Body of pancreas (tissue), 4 donors: Measurements from ENCODE around the gene LRRC3. TPM values are rescaled to one million over a fixed set of nuclear protein-coding genes. Genes with fewer than 3 reads are reported as not detected.

Experiments
- ATAC-seq: fragments of 150-250 bp; one replicate; pipeline ENCODE4 v1.9.1; 2016
- DNase-seq, 4 donors: peaks; one replicate each; pipeline ENCODE4 v3.0.0-alpha.2; 2019
- H3K27ac ChIP-seq, 4 donors: fragments of 200-600 bp; sonication (generic); 1 replicate in 3 of 4; 2 replicates in 1 of 4; pipeline versions ENCODE4 v1.5.1 to v1.6.1; 2016 to 2019; ENCODE audit warnings: mild to moderate bottlenecking in 1 of 4, mixed read lengths in 1 of 4, moderate library complexity in 1 of 4
- H3K27me3 ChIP-seq, 2 donors: fragments of 200-600 bp; sonication (generic); one replicate each; pipeline ENCODE4 v1.6.0; 2016; ENCODE audit warnings: mild to moderate bottlenecking in 1 of 2
- H3K36me3 ChIP-seq, 2 donors: fragments of 200-600 bp; sonication (generic); replicated peaks in 1 of 2; 2 replicates each; pipeline ENCODE4 v1.5.1; 2016; ENCODE audit warnings: low read depth in 2 of 2; ENCODE audit not compliant: insufficient read depth in 1 of 2
- H3K4me1 ChIP-seq: fragments of 200-600 bp; sonication (generic); one replicate; pipeline ENCODE4 v1.6.0; 2016
- H3K4me3 ChIP-seq, 2 donors: fragments of 200-600 bp; sonication (generic); 1 replicate in 1 of 2; 2 replicates in 1 of 2; pipeline ENCODE4 v1.5.1; 2016 to 2019
- H3K9me3 ChIP-seq, 3 donors: fragments of 200-600 bp; sonication (generic); 1 replicate in 2 of 3; 2 replicates in 1 of 3; pipeline ENCODE4 v1.5.1; 2016
- POLR2A ChIP-seq, 3 donors: fragments of 450-650 bp; IDR thresholded peaks; one replicate each; pipeline ENCODE4 v1.6.1; 2016; ENCODE audit warnings: antibody characterized with exemption in 3 of 3, mild to moderate bottlenecking in 2 of 3
- WGBS, 2 donors: methylation state at CpG; one replicate each; pipeline ENCODE4 v1.1.5; 2017; 5-methylcytosine and 5-hydroxymethylcytosine counted together
- intact Hi-C: fragments of 100-400 bp; cut with DNase I; formaldehyde crosslinking; loops from one replicate; pipeline ENCODE4 v1.15.1; 2023
- total RNA-seq, 2 donors: library from RNA; depleted of rRNA; stranded (reverse); fragments of >200 nt; gene quantifications; one replicate each; pipeline ENCODE4 v1.1.0, GENCODE V29; 2016
- TF ChIP-seq, protein P1 (sequence below), 7 experiments: fragments of 450-650 bp in 4 of 7; fragments of 200-600 bp in 3 of 7; sonication (generic) in 3 of 7; IDR thresholded peaks; one replicate each; pipeline ENCODE4 v1.5.1; 2016 to 2019; ENCODE audit warnings: antibody characterized with exemption in 7 of 7

LRRC3 gene, protein sequence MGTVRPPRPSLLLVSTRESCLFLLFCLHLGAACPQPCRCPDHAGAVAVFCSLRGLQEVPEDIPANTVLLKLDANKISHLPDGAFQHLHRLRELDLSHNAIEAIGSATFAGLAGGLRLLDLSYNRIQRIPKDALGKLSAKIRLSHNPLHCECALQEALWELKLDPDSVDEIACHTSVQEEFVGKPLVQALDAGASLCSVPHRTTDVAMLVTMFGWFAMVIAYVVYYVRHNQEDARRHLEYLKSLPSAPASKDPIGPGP
- total RNA-seq = 1 to 10 TPM in 1 of 2 donors, under 1 TPM in 1; 0.33 to 1.0 TPM

DNA sequence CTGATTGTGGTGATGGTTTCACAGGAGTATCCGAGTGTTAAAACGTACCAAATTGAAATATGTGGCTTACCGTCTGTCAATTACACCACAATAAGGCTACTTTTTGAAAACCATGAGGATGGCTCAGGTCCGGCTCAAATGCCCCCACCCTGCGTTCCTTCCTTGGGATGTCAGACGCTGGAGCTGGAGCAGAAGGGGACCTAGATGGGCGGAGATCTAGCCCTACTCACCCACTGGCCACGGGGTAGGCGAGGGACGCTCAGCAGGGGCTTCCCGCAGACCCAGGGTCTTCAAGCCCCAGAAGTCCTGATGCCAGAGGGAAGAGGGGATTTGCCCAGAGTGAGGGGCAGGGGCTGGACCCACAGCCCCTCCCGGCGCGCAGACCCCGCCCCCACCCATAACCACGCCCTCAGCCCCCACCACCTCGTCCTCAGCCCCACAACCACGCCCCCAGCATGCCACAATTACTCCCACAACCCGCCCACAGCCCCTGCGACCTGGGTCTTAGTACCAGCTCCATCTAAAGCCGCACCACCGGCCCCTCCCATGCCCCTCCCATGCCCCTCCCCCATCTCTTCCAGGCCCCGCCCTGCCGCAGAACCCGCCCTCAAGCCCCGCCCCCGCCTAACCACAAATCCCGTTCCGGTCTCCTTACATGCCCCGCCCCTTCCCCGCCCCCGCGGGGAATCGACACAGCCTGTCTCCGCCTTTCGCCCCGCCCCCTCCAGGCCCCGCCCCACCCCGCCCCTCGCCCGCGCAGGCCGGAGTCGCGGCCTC is at the start of gene LRRC3:
TSS of gene LRRC3 (plus strand) at position 764 of the 777 bp plus-strand sequence. CDS start 1,135 bp downstream, outside the sequence.
- WGBS, 2 donors = 8 to 23% methylated on average over 10 to 28 of the region's 45 CpGs
- TF ChIP-seq, protein P1, sequence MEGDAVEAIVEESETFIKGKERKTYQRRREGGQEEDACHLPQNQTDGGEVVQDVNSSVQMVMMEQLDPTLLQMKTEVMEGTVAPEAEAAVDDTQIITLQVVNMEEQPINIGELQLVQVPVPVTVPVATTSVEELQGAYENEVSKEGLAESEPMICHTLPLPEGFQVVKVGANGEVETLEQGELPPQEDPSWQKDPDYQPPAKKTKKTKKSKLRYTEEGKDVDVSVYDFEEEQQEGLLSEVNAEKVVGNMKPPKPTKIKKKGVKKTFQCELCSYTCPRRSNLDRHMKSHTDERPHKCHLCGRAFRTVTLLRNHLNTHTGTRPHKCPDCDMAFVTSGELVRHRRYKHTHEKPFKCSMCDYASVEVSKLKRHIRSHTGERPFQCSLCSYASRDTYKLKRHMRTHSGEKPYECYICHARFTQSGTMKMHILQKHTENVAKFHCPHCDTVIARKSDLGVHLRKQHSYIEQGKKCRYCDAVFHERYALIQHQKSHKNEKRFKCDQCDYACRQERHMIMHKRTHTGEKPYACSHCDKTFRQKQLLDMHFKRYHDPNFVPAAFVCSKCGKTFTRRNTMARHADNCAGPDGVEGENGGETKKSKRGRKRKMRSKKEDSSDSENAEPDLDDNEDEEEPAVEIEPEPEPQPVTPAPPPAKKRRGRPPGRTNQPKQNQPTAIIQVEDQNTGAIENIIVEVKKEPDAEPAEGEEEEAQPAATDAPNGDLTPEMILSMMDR (IDR thresholded peaks at IDR 0.05) = no peak
- TF ChIP-seq POLR2A (IDR thresholded peaks at IDR 0.05) = no peak
- H3K4me3 ChIP-seq = peak within 1 kb of the TSS; percentile 8 to 86
- H3K27me3 ChIP-seq = no peaks in the 10 kb centered on the region
- H3K36me3 ChIP-seq = no peaks in the 10 kb centered on the region
- no peaks in the 10 kb centered on the region for H3K9me3 ChIP-seq
- DNase-seq (peak; percentile 86 to 92 (median 89)), ATAC-seq (peak; percentile 89)
- intact Hi-C loops = no loop called here
- peaks cover 9% of the 10 kb centered on the region for H3K4me1 ChIP-seq
- no peak within 1 kb of the TSS for H3K27ac ChIP-seq

DNA sequence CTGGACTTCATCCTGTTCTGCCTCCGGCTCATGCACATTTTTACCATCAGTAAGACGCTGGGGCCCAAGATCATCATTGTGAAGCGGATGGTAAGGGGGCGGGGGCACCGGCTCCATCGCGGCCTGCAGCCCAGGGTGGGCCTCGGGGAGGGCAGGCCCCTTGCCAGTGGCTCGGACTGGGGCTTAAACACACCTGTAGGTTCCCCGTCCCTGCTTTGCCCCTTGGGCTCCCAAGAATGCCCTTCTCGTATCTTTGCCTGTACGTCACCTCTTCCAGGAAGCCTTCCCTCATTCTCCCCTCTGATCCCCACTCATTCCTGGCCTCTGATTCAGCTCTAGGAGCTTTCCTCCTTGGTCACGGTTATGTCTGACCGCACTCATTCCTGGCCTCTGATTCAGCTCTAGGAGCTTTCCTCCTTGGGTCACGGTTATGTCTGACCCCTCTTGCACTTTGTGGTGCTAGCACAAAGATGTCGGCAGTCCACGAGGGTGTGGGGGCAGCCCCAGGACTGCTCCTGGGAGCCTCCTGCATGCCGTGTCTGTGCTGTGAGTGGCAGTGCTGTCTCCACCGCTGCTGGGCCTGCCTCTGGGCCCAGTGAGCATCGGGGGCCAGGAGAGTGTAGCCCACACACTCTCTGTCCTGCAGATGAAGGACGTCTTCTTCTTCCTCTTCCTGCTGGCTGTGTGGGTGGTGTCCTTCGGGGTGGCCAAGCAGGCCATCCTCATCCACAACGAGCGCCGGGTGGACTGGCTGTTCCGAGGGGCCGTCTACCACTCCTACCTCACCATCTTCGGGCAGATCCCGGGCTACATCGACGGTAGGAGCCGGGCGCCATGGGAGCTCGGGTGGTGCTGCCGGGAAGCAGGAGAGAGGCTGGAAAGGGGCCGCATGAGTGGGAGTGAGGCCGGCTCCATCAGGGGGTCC is 49.1 kb upstream of the LRRC3 start:
- TF ChIP-seq, protein P1 (IDR thresholded peaks at IDR 0.05) = no peak
- TF ChIP-seq POLR2A (IDR thresholded peaks at IDR 0.05) = no peak
- no peaks in the 10 kb centered on the region for H3K9me3 ChIP-seq
- intact Hi-C loops = no loop called here
- no peaks in the 10 kb centered on the region for H3K36me3 ChIP-seq
- H3K4me3 ChIP-seq = no peak overlapping the region
- no peaks in the 10 kb centered on the region for H3K4me1 ChIP-seq
- ATAC-seq = no peak
- H3K27ac ChIP-seq = no peak overlapping the region
- WGBS, 2 donors = 65 to 72% methylated on average over 17 to 35 of the region's 37 CpGs
- no peak for DNase-seq
- H3K27me3 ChIP-seq = no peaks in the 10 kb centered on the region

DNA sequence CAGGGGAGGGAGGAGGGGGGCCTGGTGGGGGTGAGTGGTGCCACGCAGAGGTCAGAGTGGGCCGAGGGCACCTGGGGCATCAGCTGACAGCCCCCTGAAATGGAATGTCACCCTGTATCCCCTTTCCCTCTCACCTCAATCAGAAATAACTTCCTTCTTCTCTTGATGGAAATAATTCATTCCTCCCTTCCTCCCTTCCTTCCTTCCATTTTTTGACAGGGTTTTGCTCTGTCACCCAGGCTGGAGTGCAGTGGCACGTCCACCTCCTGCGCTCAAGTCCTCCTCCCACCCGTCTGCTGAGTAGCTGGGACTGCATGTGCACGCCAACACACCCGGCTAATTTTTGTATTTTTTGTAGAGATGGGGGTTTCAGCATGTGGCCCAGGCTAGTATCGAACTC is 48.4 kb upstream of the LRRC3 start:
- TF ChIP-seq POLR2A (IDR thresholded peaks at IDR 0.05) = no peak
- TF ChIP-seq, protein P1 (IDR thresholded peaks at IDR 0.05) = no peak
- no peaks in the 10 kb centered on the region for H3K36me3 ChIP-seq
- intact Hi-C loops = no loop called here
- no peaks in the 10 kb centered on the region for H3K27me3 ChIP-seq
- DNase-seq (no peak), ATAC-seq (no peak)
- H3K27ac ChIP-seq = no peak overlapping the region
- 66 to 82% methylated on average over 6 of the region's 8 CpGs for WGBS, 2 donors
- no peak overlapping the region for H3K4me3 ChIP-seq
- H3K9me3 ChIP-seq = no peaks in the 10 kb centered on the region
- H3K4me1 ChIP-seq = no peaks in the 10 kb centered on the region

DNA sequence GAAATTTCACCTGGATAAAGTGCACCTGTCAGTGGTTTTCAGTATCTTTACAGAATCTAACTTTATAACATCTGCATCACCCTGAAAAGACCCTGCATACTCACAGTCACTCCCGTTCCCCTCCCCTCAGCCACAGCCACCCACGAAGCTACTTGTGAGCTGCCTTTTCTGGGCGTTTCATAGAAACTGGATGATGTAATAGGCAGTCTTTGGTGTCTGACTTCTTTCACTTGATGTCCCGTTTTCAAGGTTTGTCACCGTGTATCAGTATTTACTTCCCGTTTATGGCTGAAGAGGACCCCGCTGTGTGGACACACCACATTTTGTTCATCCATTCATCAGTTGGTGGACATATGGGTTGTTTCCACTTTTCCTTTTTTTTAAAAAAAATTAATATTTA is 47.8 kb upstream of the LRRC3 start:
- H3K27ac ChIP-seq = no peak overlapping the region
- no peaks in the 10 kb centered on the region for H3K4me1 ChIP-seq
- DNase-seq = no peak
- WGBS, 2 donors = 68 to 71% methylated on average over 7 of the region's 7 CpGs
- TF ChIP-seq, protein P1 (IDR thresholded peaks at IDR 0.05) = no peak
- TF ChIP-seq POLR2A (IDR thresholded peaks at IDR 0.05) = no peak
- intact Hi-C loops = no loop called here
- no peak overlapping the region for H3K4me3 ChIP-seq
- no peaks in the 10 kb centered on the region for H3K36me3 ChIP-seq
- no peak for ATAC-seq
- H3K9me3 ChIP-seq = no peaks in the 10 kb centered on the region
- no peaks in the 10 kb centered on the region for H3K27me3 ChIP-seq
